Esophagus squamous epithelium (tissue), 4 donors: ENCODE results near the gene GTF2B.

Experiments used
- CTCF ChIP-seq, 6 experiments: fragments of 450-650 bp in 4 of 6; fragments of 200-600 bp in 2 of 6; sonication (generic) in 2 of 6; IDR thresholded peaks; one replicate each; pipeline ENCODE4 v1.5.1; 2016 to 2019; ENCODE audit warnings: antibody characterized with exemption in 6 of 6, mild to moderate bottlenecking in 4 of 6, moderate library complexity in 4 of 6
- POLR2A ChIP-seq, 4 donors: fragments of 450-650 bp; IDR thresholded peaks; one replicate each; pipeline ENCODE4 v1.6.1; 2017; ENCODE audit warnings: antibody characterized with exemption in 4 of 4, mild to moderate bottlenecking in 4 of 4, moderate library complexity in 3 of 4

DNA sequence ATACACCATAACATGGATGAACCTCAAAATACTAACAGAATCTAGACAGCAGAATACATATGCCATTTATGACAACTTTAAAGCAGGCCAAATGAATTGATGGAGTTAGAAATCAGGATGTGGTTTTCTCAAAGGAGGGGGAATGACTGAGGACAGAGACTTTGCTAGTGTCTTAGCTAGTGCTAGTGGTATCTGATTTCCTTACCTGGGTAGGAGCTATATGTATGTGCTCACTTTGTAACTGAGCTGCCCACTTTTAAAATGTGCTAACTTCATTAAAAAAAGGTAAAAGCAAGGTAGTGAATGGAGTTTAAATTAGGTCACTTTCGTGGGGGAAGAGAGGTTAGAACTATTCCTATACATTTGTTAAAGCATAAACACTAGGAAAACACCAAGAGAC lies 2.6 kb downstream of the GTF2B start:
- TF ChIP-seq CTCF (IDR thresholded peaks at IDR 0.05), result no peak
- TF ChIP-seq POLR2A (IDR thresholded peaks at IDR 0.05), result no peak
